HEK293T (cell line): ENCODE data around the gene COL27A1.

Source experiments
- BHLHE40 ChIP-seq: fragments of 450-650 bp; IDR thresholded peaks from 2 replicates; pipeline ENCODE4 v1.6.1; 2016; ENCODE audit warnings: mild to moderate bottlenecking, moderate library complexity, borderline replicate concordance
- FOXA1 ChIP-seq: fragments of 450-650 bp; IDR thresholded peaks from 2 replicates; pipeline ENCODE4 v1.6.1; 2016; ENCODE audit warnings: mild to moderate bottlenecking
- SP1 ChIP-seq: fragments of 450-650 bp; IDR thresholded peaks from 2 replicates; pipeline ENCODE4 v1.6.1; 2017

GRCh38 chr9:114134827-114135396 is 20.4 kb upstream of the COL27A1 start:
- no peak for TF ChIP-seq BHLHE40
- TF ChIP-seq SP1 = no peak
- TF ChIP-seq FOXA1 = no peak
